PFSK-1 (cell line): ENCODE results near the gene PHKG2.

Experiments used
- FOXP2 ChIP-seq: optimal IDR thresholded peaks from 2 replicates; pipeline ENCODE3; 2011; ENCODE audit warnings: borderline replicate concordance, control low read depth, inconsistent platforms; ENCODE audit not compliant: insufficient read depth; ENCODE audit errors: extremely low read length, extremely low read depth
- POLR2AphosphoS5 ChIP-seq: IDR thresholded peaks from 2 replicates; pipeline ENCODE4 v1.6.1; 2012; ENCODE audit warnings: low read depth, mild to moderate bottlenecking, control low read depth, low read length, moderate library complexity
- SIN3A ChIP-seq: IDR thresholded peaks from 2 replicates; pipeline ENCODE4 v1.6.1; 2012; ENCODE audit warnings: mild to moderate bottlenecking, low read length, moderate library complexity, borderline replicate concordance; ENCODE audit not compliant: insufficient read depth
- TAF1 ChIP-seq: IDR thresholded peaks from 2 replicates; pipeline ENCODE4 v1.6.1; 2012; ENCODE audit warnings: low read length, control low read depth, borderline replicate concordance; ENCODE audit not compliant: insufficient read depth
- TF ChIP-seq, protein P1 (sequence below), 2 experiments: IDR thresholded peaks; 2 replicates each; pipeline versions ENCODE4 v1.6.1 to v1.8.0; 2011 to 2012; ENCODE audit warnings: low read depth in 2 of 2, low read length in 2 of 2, control low read depth in 1 of 2, inconsistent platforms in 1 of 2, mild to moderate bottlenecking in 1 of 2, moderate library complexity in 1 of 2; ENCODE audit not compliant: insufficient read depth in 1 of 2

The PHKG2 gene

DNA sequence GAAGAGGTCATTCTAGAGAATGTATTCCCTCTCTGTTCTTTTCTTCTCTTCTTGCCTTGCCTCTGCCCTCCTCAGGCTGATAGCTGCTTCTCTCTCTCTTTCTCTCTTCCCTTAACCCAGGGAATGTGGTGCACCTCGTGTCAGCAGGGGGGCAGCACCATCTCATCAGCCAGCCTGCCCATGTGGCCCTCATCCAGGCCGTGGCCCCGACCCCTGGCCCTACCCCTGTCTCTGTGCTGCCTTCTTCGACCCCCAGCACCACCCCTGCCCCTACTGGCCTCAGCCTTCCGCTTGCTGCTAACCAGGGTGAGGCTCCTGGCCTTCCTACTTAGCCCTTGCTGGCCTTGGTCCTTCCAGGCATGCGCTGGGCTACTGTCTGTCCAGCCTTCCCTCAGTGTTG is 25.8 kb upstream of the PHKG2 start:
- no peak for TF ChIP-seq POLR2AphosphoS5
- TF ChIP-seq SIN3A, result no peak
- TF ChIP-seq FOXP2, result no peak
- TF ChIP-seq, protein P1, sequence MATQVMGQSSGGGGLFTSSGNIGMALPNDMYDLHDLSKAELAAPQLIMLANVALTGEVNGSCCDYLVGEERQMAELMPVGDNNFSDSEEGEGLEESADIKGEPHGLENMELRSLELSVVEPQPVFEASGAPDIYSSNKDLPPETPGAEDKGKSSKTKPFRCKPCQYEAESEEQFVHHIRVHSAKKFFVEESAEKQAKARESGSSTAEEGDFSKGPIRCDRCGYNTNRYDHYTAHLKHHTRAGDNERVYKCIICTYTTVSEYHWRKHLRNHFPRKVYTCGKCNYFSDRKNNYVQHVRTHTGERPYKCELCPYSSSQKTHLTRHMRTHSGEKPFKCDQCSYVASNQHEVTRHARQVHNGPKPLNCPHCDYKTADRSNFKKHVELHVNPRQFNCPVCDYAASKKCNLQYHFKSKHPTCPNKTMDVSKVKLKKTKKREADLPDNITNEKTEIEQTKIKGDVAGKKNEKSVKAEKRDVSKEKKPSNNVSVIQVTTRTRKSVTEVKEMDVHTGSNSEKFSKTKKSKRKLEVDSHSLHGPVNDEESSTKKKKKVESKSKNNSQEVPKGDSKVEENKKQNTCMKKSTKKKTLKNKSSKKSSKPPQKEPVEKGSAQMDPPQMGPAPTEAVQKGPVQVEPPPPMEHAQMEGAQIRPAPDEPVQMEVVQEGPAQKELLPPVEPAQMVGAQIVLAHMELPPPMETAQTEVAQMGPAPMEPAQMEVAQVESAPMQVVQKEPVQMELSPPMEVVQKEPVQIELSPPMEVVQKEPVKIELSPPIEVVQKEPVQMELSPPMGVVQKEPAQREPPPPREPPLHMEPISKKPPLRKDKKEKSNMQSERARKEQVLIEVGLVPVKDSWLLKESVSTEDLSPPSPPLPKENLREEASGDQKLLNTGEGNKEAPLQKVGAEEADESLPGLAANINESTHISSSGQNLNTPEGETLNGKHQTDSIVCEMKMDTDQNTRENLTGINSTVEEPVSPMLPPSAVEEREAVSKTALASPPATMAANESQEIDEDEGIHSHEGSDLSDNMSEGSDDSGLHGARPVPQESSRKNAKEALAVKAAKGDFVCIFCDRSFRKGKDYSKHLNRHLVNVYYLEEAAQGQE (IDR thresholded peaks at IDR 0.05; ENCODE audit: insufficient read depth in 1 of 2, low read depth in 2 of 2, low read length in 2 of 2), result no peak
- no peak for TF ChIP-seq TAF1

GRCh38 chr16:30722916-30723315 is 25.3 kb upstream of the PHKG2 start:
- TF ChIP-seq, protein P1 (IDR thresholded peaks at IDR 0.05; ENCODE audit: insufficient read depth in 1 of 2, low read depth in 2 of 2, low read length in 2 of 2), result no peak
- TF ChIP-seq FOXP2 (no peak), TAF1 (no peak), POLR2AphosphoS5 (no peak), SIN3A (no peak)

- no peak for TF ChIP-seq FOXP2
- no peak for TF ChIP-seq POLR2AphosphoS5
- TF ChIP-seq TAF1, result no peak
- TF ChIP-seq SIN3A, result no peak
- TF ChIP-seq, protein P1 (IDR thresholded peaks at IDR 0.05; ENCODE audit: insufficient read depth in 1 of 2, low read depth in 2 of 2, low read length in 2 of 2), result no peak
Observed at GRCh38 chr16:30723725-30724355, 24.4 kb upstream of the PHKG2 start.

- TF ChIP-seq, protein P1 (IDR thresholded peaks at IDR 0.05; ENCODE audit: insufficient read depth in 1 of 2, low read depth in 2 of 2, low read length in 2 of 2), result no peak
- TF ChIP-seq TAF1 (no peak), FOXP2 (no peak), SIN3A (no peak), POLR2AphosphoS5 (no peak)
Observed at GRCh38 chr16:30724641-30725417, 23.4 kb upstream of the PHKG2 start.
